CD4-positive, alpha-beta T cell treated with Interferon alpha-2 for 1 hour (primary cell): ENCODE results near the gene SMG7.
"Not testable (repeated sequence)": the region's sequence is repeated elsewhere in the genome, so short reads cannot be mapped to it uniquely, and the experiment has no call there.

Experiments
- DNase-seq, 2 donors: peaks; one replicate each; pipeline ENCODE4 v3.0.0-alpha.2; 2020 to 2022

The SMG7 gene

GRCh38 chr1:183472488-183473216 is at the start of gene SMG7:
Gene SMG7, plus strand, starts transcription at chr1:183472499. Its CDS starts 122 bp downstream, at chr1:183472621.
- peak; percentile 38 to 61 for DNase-seq

- DNase-seq: no peak
These were observed 48.8 kb upstream of the SMG7 start for GRCh38 chr1:183423541-183423940.

- DNase-seq: no peak
These were observed 47.6 kb upstream of the SMG7 start for GRCh38 chr1:183424691-183425090.

GRCh38 chr1:183427591-183427990 is 44.7 kb upstream of the SMG7 start:
- DNase-seq: not testable (repeated sequence)

- no peak for DNase-seq
These were observed 40.3 kb upstream of the SMG7 start for GRCh38 chr1:183431840-183432547.

GRCh38 chr1:183432548-183432875 is 39.8 kb upstream of the SMG7 start:
- DNase-seq: no peak

- no peak for DNase-seq
These were observed 38.6 kb upstream of the SMG7 start for GRCh38 chr1:183433703-183434102.

GRCh38 chr1:183435497-183435896 is 36.8 kb upstream of the SMG7 start:
- no peak for DNase-seq

- DNase-seq: no peak
These were observed 34.2 kb upstream of the SMG7 start for GRCh38 chr1:183438060-183438459.

GRCh38 chr1:183443011-183443410 is 29.3 kb upstream of the SMG7 start:
- DNase-seq: no peak

- no peak for DNase-seq
These were observed 28.8 kb upstream of the SMG7 start for GRCh38 chr1:183443466-183443865.

- DNase-seq: no peak
These were observed 28.1 kb upstream of the SMG7 start for GRCh38 chr1:183444243-183444642.

- DNase-seq: no peak
These were observed 23.0 kb upstream of the SMG7 start for GRCh38 chr1:183449223-183449770.

GRCh38 chr1:183450093-183450492 is 22.2 kb upstream of the SMG7 start:
- no peak for DNase-seq

GRCh38 chr1:183454377-183454776 is 17.9 kb upstream of the SMG7 start:
- no peak for DNase-seq

GRCh38 chr1:183456826-183457225 is 15.5 kb upstream of the SMG7 start:
- no peak for DNase-seq

GRCh38 chr1:183457449-183457848 is 14.8 kb upstream of the SMG7 start:
- no peak for DNase-seq

- no peak for DNase-seq
These were observed 11.7 kb upstream of the SMG7 start for GRCh38 chr1:183460596-183460995.

GRCh38 chr1:183461350-183461749 is 10.9 kb upstream of the SMG7 start:
- peak in 1 of 2 donors; percentile 23 for DNase-seq

GRCh38 chr1:183463566-183463965 is 8.7 kb upstream of the SMG7 start:
- DNase-seq: no peak

GRCh38 chr1:183466781-183467180 is 5.5 kb upstream of the SMG7 start:
- DNase-seq: peak in 1 of 2 donors; percentile 9

- DNase-seq: no peak
These were observed 4.6 kb upstream of the SMG7 start for GRCh38 chr1:183467687-183468086.

- peak; percentile 91 to 94 for DNase-seq
These were observed 1.9 kb upstream of the SMG7 start for GRCh38 chr1:183470147-183470960.
